ENCODE results near the gene ABLIM1.

DNA sequence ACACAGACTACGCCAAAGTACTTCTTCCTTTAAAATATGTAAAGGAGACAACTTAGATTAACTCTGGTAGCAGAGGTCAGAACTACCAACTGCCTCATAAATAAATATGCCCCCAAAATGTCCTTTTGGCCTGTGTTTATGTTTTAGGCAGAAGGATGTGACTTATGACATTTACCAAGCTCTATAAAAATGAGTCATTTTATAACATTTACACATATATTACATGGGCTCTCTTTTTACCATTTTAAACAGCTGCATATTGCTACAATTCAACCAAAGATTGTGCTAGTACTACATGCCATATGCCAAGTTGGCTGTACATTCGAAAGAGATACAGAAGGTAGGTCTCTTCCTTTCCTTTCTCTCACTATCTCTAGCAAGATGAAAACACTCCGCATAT, 12.4 kb downstream of the ABLIM1 start:
- TF ChIP-seq POLR2A (IDR thresholded peaks at IDR 0.05): no peak
- TF ChIP-seq, protein P1, sequence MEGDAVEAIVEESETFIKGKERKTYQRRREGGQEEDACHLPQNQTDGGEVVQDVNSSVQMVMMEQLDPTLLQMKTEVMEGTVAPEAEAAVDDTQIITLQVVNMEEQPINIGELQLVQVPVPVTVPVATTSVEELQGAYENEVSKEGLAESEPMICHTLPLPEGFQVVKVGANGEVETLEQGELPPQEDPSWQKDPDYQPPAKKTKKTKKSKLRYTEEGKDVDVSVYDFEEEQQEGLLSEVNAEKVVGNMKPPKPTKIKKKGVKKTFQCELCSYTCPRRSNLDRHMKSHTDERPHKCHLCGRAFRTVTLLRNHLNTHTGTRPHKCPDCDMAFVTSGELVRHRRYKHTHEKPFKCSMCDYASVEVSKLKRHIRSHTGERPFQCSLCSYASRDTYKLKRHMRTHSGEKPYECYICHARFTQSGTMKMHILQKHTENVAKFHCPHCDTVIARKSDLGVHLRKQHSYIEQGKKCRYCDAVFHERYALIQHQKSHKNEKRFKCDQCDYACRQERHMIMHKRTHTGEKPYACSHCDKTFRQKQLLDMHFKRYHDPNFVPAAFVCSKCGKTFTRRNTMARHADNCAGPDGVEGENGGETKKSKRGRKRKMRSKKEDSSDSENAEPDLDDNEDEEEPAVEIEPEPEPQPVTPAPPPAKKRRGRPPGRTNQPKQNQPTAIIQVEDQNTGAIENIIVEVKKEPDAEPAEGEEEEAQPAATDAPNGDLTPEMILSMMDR (IDR thresholded peaks at IDR 0.05): no peak
- no peak for TF ChIP-seq EP300 (IDR thresholded peaks at IDR 0.05)
- no peak for TF ChIP-seq POLR2AphosphoS5 (IDR thresholded peaks at IDR 0.05)
